ENCODE results near the gene TPRX1. TPM values are rescaled to one million over a fixed set of nuclear protein-coding genes. Genes with fewer than 3 reads are reported as not detected.

Gene TPRX1
- total RNA-seq, 2 experiments from 2014 or later: not detected

- H3K36me3 ChIP-seq (ENCODE audit: insufficient read depth, low read length): no peaks in the 10 kb centered on the region
- H3K9me3 ChIP-seq (ENCODE audit: control insufficient read depth in 1 of 2, insufficient read depth in 1 of 2, low read length in 2 of 2): no peaks in the 10 kb centered on the region
- peaks cover 0 to 4% of the 10 kb centered on the region in 2 experiments for H3K27me3 ChIP-seq (ENCODE audit: control insufficient read depth in 1 of 2, insufficient read depth in 2 of 2, low read length in 2 of 2)
- ATAC-seq (ENCODE audit: poor library complexity) (no peak), DNase-seq (no peak)
- no peaks in the 10 kb centered on the region for H3K4me1 ChIP-seq (ENCODE audit: insufficient read depth, low read length)
- POLR2A ChIA-PET: no interaction called here
- no peak overlapping the region for H3K4me3 ChIP-seq (ENCODE audit: low read length)
- H3K4me3 Mint-ChIP-seq: no peak overlapping the region
- H3K36me3 Mint-ChIP-seq (ENCODE audit: low read depth): no peaks in the 10 kb centered on the region
- no peaks in the 10 kb centered on the region for H3K4me1 Mint-ChIP-seq (ENCODE audit: low read depth)
- intact Hi-C loops (cut with DNase I, micrococcal nuclease): no loop called here
- no peak overlapping the region for H3K27ac Mint-ChIP-seq
- CTCF ChIA-PET: no interaction called here
- no peak overlapping the region for H3K27ac ChIP-seq (ENCODE audit: low read depth in 1 of 2, low read length in 2 of 2)
- H3K27me3 Mint-ChIP-seq: peaks cover 4% of the 10 kb centered on the region
- H3K9me3 Mint-ChIP-seq: no peaks in the 10 kb centered on the region
- TF ChIP-seq CTCF (IDR thresholded peaks at IDR 0.05): no peak
Measured at GRCh38 chr19:47802521-47803043, 1.8 kb downstream of the TPRX1 start.

GRCh38 chr19:47801270-47801669 lies 3.1 kb downstream of the TPRX1 start:
- Mint-ChIP-seq H3K36me3 (ENCODE audit: low read depth) (no peaks in the 10 kb centered on the region), H3K9me3 (no peaks in the 10 kb centered on the region), H3K27me3 (peaks cover 4% of the 10 kb centered on the region), H3K4me1 (ENCODE audit: low read depth) (no peaks in the 10 kb centered on the region), H3K27ac (no peak overlapping the region), H3K4me3 (no peak overlapping the region)
- H3K9me3 ChIP-seq (ENCODE audit: control insufficient read depth in 1 of 2, insufficient read depth in 1 of 2, low read length in 2 of 2): no peaks in the 10 kb centered on the region
- DNase-seq (no peak), ATAC-seq (ENCODE audit: poor library complexity) (no peak)
- no peaks in the 10 kb centered on the region for H3K4me1 ChIP-seq (ENCODE audit: insufficient read depth, low read length)
- H3K27me3 ChIP-seq (ENCODE audit: control insufficient read depth in 1 of 2, insufficient read depth in 2 of 2, low read length in 2 of 2): peaks cover 0 to 4% of the 10 kb centered on the region in 2 experiments
- ChIA-PET POLR2A (interaction anchor here (0.6 kb wide), 1 partner anchor 56 kb away, joined by 3 read pairs; the partner anchor contains the start of gene NOP53), CTCF (no interaction called here)
- H3K36me3 ChIP-seq (ENCODE audit: insufficient read depth, low read length): no peaks in the 10 kb centered on the region
- TF ChIP-seq CTCF (IDR thresholded peaks at IDR 0.05): no peak
- H3K4me3 ChIP-seq (ENCODE audit: low read length): no peak overlapping the region
- no peak overlapping the region for H3K27ac ChIP-seq (ENCODE audit: low read depth in 1 of 2, low read length in 2 of 2)
- intact Hi-C loops (cut with DNase I, micrococcal nuclease): no loop called here

DNA sequence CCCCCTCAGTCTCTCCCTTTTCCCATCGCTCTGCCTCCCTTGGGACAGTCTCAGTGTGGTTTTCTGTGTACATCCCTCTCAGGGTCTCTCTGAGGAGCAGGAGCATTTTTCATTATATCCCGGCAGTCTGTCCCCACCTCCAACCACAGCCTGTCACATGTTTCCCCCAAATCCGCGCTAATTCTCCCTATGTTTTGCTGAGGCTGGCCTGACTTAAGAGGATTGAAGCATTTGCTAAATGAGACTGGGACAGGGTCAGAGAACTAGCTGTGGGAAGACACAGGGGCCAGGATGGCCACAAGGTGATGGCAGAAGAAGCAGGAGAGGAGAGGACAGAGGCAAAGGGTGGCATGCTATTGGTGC lies 5.5 kb downstream of the TPRX1 start:
- H3K27ac ChIP-seq (ENCODE audit: low read depth in 1 of 2, low read length in 2 of 2): no peak overlapping the region
- H3K4me3 Mint-ChIP-seq: no peak overlapping the region
- ChIA-PET POLR2A (no interaction called here), CTCF (no interaction called here)
- H3K27ac Mint-ChIP-seq: no peak overlapping the region
- intact Hi-C loops (cut with DNase I, micrococcal nuclease): no loop called here
- peaks cover 0 to 4% of the 10 kb centered on the region in 2 experiments for H3K27me3 ChIP-seq (ENCODE audit: control insufficient read depth in 1 of 2, insufficient read depth in 2 of 2, low read length in 2 of 2)
- H3K27me3 Mint-ChIP-seq: peaks cover 4% of the 10 kb centered on the region
- no peak for DNase-seq
- no peaks in the 10 kb centered on the region for H3K9me3 ChIP-seq (ENCODE audit: control insufficient read depth in 1 of 2, insufficient read depth in 1 of 2, low read length in 2 of 2)
- no peaks in the 10 kb centered on the region for H3K4me1 Mint-ChIP-seq (ENCODE audit: low read depth)
- ATAC-seq (ENCODE audit: poor library complexity): no peak
- H3K4me1 ChIP-seq (ENCODE audit: insufficient read depth, low read length): no peaks in the 10 kb centered on the region
- no peak overlapping the region for H3K4me3 ChIP-seq (ENCODE audit: low read length)
- H3K36me3 Mint-ChIP-seq (ENCODE audit: low read depth): no peaks in the 10 kb centered on the region
- TF ChIP-seq CTCF (IDR thresholded peaks at IDR 0.05): no peak
- no peaks in the 10 kb centered on the region for H3K36me3 ChIP-seq (ENCODE audit: insufficient read depth, low read length)
- no peaks in the 10 kb centered on the region for H3K9me3 Mint-ChIP-seq

Data from CD4-positive, alpha-beta T cell (primary cell).